AG20443 (cell line): ENCODE results near the gene FBLL1.
A peak's percentile ranks its signal among the peaks of the same experiment; 100 is the strongest.
"Not testable (repeated sequence)": the region's sequence is repeated elsewhere in the genome, so short reads cannot be mapped to it uniquely, and the experiment has no call there.

Source experiments
- DNase-seq: peaks from one replicate; pipeline ENCODE4 v3.0.0; 2012; ENCODE audit warnings: low spot score, mixed read lengths

The FBLL1 gene

GRCh38 chr5:168528521-168529373 is at the start of gene FBLL1:
TSS of gene FBLL1 (plus strand) at chr5:168529305. CDS start at chr5:168529505, 200 bp downstream.
- DNase-seq = peak; percentile 67

DNA sequence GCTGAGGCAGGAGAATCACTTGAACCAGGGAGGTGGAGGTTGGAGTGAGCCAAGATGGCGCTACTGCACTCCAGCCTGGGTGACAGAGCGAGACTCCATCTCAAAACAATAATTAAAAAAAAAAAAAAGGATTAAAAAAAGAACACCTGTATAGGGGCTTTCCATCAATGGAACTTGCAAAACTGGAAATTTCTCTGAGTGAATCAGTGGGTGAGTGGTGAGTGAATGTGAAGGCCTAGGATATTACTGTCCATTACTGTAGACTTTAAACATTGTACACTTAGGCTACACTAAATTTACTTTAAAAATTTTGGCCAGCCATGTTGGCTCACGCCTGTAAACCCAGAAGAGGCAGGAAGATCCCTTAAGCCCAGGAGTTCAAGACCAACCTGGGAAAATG is 48.5 kb upstream of the FBLL1 start:
- DNase-seq = no peak

GRCh38 chr5:168481330-168481788 is 47.7 kb upstream of the FBLL1 start:
- no peak for DNase-seq

GRCh38 chr5:168482361-168482760 is 46.7 kb upstream of the FBLL1 start:
- no peak for DNase-seq

DNA sequence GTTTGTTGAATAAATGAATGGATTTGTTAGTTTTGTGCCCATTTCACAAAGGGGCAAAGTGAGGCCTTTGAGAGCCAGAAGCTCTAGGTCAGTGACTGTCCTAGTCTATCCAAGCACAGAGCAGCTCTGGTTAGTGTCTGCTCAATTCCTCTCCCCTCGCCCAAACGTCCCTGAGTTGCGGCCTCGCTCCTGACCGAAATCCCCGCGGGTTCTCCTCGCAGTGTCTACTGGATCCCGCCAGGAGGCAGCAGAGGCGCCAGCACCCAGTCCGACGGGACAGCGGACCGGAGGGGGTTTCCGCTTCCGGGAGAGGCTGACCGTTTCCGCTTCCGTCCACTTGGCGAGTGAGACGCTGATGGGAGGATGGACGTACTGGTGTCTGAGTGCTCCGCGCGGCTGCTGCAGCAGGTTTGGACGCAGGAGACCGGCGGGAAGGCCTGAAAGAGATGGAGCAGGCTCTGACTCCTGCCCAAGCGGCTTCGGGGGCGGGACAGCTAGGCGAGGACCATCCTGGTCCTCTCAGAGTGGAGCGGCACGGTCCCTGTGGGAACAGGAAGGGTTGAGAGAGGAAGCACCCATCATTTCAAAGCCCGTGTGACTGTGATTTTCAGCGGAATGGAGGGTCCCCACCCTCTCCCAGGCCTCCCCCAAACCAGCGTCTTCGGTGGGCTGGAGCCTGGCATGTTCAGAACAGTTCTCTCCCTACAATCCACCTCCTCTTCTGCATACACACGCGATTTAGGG is 42.8 kb upstream of the FBLL1 start, which contains the start of gene RARS1:
Gene RARS1, plus strand, starts transcription at position 336 of the 744 bp plus-strand sequence. Its CDS starts 28 bp downstream, at position 364.
- peak; percentile 98 for DNase-seq

DNA sequence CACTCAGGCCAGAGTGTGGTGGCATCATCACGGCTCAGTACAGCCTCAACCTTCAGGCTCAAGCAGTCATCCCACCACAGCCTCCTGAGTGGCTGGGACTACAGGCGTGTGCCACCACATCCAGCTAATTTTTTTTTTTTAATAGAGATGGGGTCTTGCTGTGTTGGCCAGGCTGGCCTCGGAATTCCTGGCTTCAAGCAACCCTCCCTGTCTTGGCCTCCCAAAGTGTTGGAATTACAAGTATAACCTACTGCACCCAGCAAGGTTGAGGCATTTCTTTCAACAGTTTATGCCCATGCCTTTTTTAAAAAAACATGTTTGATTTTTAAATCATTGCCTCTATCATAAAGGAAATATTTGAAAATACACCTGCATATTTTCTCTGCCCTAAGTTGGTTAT is 40.0 kb upstream of the FBLL1 start:
- DNase-seq = no peak

- no peak for DNase-seq
Measured at GRCh38 chr5:168494057-168494555, 35.0 kb upstream of the FBLL1 start.

DNA sequence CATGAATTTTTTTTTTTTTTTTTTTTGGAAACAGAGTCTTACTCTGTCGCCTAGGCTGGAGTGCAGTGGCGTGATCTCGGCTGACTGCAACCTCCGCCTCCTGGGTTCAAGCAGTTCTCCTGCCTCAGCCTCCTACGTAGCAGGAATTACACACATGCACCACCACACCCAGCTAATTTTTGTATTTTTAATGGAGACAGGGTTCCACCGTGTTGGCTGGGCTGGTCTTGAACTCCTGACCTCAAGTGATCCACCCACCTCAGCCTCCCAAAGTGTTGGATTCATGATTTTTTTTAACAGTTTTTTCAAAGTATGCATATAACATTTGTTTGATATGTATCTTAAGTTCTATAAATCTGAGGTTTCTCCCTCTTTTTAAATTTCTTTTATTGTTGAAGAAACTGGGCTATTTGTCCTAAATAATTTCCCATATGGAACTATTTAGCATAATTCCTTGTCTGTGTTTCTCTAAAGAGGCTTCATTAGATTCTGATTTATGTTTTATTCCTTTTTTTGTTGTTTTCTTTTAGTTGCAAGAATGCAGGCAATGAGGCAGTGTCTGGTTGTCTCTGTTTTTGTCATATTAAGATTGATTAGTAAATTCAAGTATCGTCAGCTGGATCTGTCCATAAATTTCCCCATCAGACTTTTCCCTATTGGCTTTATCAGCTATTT is 26.4 kb upstream of the FBLL1 start:
- DNase-seq = no peak

DNA sequence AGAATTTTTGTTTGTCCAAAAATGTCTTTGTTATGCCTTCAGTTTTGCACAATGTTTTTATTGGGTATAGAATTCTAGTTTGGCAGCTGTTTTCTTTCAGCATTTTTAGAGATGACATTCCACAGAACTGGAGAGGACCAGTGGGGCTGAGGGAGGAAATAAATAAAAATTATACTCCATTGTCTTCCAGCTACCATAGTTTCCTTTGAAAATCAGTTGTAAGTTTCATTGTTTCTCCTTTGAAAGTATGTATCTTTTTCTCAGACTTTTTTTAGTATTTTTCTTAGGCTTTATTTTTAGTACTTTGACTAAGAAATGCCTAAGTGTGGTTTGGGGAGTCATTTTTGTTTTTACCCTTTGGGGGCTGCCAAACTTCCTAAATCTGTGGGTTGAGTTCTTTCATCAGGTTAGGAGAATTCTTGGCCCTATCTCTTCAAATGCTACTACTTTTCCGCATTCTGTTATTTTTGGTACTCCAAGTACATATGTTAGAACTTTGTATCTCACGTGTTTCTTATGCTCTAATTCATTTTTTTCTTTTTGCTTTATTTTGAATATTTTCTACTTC is 15.2 kb upstream of the FBLL1 start:
- DNase-seq = no peak

GRCh38 chr5:168525856-168526255 is 3.2 kb upstream of the FBLL1 start:
- DNase-seq = no peak

GRCh38 chr5:168527756-168528295 is 1.3 kb upstream of the FBLL1 start:
- no peak for DNase-seq

GRCh38 chr5:168529374-168530234 is 499 bp downstream of the FBLL1 start:
- DNase-seq = peak; percentile 41

- no peak for DNase-seq
Measured at GRCh38 chr5:168530621-168531150, 1.6 kb downstream of the FBLL1 start.

DNA sequence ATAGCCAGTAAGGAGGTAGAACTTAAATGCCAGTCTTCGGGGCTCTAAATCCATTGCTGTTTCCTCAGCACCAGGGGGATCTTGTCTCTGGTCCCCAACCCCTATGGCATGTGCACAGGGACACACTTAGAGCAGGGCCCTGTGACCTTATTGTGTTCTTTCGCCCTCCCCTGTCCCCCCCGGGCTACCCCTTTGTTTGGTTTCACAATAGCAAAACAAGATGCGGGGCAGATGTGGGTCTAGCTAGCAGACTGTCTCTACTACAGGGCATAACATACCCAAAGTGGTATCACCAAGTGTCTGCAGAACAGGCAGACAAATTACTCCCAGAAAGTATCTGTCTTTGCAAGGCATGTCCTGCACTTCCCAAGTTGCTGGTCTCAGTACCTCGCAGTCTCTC is 2.1 kb downstream of the FBLL1 start:
- no peak for DNase-seq

- no peak for DNase-seq
Measured at GRCh38 chr5:168531987-168532864, 3.1 kb downstream of the FBLL1 start.

DNA sequence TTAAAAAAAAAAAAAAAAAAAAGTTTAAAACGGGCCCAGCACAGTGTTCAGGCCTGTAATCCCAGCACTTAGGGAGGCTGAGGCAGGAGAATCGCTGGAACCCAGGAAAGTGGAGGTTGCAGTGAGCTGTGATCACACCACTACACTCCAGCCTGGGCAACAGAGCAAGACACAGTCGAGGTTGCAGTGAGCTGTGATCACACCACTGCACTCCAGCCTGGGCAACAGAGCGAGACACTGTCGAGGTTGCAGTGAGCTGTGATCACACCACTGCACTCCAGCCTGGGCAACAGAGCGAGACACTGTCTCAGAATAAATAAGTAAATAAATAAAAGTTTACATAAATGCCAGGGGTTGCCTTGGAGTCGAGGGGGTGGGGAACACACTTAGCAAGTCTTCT is 5.2 kb downstream of the FBLL1 start:
- DNase-seq = not testable (repeated sequence)

GRCh38 chr5:168537176-168537575 is 8.1 kb downstream of the FBLL1 start:
- no peak for DNase-seq

- no peak for DNase-seq
Measured at GRCh38 chr5:168549554-168549953, 20.4 kb downstream of the FBLL1 start.

- no peak for DNase-seq
Measured at GRCh38 chr5:168550656-168551055, 21.6 kb downstream of the FBLL1 start.
